Hematopoietic multipotent progenitor cell treated with erythropoietin and hydrocortisone succinate and interleukin-3 and kit ligand, for 17 days (in vitro differentiated cells): ENCODE results near the gene MSLN.
A peak's percentile ranks its signal among the peaks of the same experiment; 100 is the strongest.

Experiments used
- DNase-seq: peaks from one replicate; pipeline ENCODE4 v3.0.0-alpha.2; 2015; ENCODE audit warnings: low spot score

Gene MSLN

DNA sequence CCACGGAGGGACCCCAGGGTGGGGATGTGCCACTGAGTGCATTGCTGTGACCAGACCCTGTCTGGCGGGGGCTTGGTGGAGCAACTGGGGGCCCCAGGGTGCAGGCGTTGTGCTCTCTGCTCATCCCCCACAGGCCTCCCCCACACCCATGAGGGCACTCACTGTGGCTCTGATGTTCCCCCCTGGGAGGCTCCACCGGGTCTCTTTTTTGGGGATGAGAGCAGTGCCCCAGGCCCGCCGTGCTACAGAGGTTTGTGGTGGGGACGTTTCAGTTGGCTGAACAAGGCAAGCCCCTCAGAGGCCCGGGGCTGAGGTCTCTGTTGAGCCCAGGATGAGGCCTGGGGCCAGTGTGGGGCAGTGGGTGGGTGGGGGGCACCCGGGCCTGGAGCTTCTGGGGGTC is 36.8 kb upstream of the MSLN start:
- no peak for DNase-seq

DNA sequence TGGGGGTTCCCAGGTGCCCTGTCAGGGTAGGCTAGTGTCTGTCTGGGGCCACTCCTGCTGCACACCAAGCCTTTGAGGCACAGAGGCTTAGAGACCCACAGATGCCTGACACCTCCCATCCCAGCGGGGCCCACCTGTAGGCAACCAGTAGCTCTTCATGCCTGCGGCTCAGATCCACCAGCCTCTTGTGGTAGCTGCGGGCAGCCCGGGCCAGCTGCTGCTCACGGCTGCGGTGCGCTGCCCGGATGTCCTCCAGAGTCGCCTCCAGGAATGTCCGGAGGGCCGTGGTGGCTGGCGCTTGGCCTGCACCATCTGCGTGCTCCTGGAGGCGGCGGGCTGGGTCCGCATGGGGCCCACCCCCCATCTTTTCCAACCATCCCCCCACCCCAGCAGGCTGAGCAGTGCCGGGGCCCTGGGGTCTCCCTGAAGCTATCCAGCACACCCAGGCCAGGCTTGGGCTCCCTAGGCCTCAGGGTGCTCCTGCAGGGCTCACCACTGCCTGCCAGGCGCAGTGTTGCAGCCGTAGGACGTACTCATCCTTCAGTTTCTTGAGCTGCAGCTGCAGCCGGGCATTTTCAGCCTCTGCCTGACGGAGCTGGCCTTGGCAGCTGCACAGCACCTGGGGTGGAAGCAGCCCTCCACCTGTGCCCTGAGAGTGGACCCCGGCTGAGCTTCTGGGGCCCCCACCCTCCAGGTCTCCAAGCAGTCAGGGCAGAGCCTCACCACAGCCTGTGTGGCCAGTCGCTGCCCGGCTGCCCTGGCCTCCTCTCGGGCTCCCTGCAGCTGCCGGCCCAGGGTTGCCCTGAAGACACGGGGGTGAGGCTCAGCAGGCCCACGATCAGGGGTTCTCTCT is 36.1 kb upstream of the MSLN start:
- no peak for DNase-seq

DNA sequence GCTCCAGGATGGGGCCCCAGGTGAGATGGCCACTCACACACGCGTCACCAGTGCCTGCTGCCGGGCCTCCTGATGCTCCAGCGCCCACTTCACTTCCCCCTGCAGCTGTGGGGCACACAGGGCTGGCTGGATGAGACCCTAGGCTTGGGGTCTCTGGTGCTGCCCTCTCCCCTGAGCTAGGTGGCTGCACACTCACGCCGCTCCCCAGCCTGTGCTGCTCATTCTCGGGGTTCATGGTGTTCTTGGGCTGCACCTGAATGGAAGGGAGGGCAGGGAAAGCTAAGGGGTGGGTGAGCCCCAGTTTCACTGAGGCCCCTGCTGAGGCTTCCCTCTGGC is 35.5 kb upstream of the MSLN start:
- DNase-seq = no peak

DNA sequence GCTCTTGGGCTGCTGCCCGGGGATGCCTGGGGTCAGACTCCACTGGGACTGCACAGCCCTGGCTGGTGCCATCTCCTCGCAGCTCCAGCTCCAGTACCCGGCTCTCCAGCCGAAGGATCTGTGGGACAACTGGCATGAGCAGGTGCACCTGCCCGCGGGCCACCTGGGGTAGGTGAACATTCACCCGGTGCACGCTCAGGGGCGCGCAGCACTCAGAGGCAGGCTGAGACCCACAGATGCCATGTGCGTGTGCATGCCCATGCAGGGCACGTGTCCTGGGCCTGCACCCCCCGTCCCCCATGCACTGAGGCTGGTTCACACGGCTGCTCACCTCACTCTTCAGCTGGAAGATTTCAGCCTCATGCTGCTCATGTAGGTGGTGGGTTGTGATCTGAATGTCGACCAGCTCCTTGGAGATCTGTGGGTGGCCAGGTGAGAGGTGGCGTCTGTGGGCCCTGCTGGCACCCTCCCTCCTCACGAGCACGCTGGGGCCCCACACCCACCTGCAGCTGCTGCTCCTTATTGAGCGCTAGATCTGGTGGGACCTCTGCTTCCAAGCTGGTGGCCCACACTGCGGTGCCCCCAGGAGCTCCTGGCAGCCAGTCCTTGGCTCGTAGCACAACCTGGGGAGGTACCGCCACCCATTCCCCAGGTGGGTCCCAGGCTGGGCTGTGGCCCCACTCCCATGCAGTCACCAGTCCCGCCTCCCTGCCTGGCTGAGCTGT is 34.9 kb upstream of the MSLN start:
- DNase-seq = no peak

DNA sequence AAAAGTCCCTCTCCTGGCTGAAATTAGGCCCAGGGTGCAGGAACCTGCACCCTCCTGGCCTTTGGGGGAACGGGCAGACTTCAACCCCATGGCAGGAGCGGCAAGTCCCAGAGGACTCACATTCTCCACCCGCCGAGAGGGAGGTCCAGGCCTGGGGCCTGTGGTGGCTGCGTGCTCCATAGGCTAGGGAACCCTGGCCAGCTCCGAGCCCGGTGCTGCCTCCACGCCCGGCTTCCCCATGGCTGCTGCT is 34.4 kb upstream of the MSLN start:
- no peak for DNase-seq

DNA sequence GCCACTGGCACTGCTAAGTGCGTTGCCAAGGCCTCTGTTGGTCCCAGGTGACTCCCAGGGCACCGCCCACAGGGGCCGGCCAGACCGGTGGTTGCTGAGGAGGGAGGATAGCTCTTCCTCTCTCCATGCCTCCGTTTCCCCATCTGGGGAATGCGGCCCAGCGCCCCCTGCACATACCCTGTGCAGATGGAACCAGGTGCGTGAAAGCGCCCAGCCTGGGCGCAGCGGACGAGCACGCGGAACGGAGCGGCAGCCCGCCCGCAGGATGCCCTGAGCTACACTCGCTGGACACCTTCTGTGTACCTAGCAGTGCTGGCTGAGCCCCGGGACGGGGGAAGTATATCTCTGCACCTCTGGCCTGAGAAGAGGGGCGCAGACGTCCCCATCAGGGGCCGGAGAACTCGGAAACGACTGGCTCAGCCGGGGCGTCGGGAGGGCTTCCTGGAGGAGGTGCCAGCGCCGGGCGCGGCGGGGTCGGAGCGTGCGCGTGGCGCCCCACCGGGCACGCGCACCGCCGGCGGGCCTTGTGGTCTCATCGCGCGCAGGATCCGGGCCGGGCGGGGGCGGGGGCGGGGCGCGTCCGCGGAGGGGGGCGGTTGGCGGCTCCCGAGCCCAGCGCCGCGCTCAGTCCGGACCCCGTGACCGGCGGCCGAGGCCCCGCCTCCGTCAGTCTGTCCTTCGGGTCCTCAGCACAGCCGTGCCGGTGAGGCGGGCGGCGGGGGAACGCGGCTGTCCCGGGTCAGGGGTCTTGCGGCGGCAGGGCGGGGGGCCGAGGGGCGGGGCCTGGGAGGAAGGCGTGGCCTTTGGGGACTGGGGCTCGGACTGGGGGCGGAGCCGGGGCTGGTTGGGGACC is 33.9 kb upstream of the MSLN start, which contains the start of the genes CCDC78 and HAGHL:
Gene CCDC78, minus strand, starts transcription at position 6 of the 853 bp plus-strand sequence. CDS start 76 bp downstream, outside the sequence.
Gene HAGHL, plus strand, starts transcription at position 669 of the 853 bp plus-strand sequence. CDS start 404 bp downstream, outside the sequence.
- DNase-seq = peak; percentile 23

DNA sequence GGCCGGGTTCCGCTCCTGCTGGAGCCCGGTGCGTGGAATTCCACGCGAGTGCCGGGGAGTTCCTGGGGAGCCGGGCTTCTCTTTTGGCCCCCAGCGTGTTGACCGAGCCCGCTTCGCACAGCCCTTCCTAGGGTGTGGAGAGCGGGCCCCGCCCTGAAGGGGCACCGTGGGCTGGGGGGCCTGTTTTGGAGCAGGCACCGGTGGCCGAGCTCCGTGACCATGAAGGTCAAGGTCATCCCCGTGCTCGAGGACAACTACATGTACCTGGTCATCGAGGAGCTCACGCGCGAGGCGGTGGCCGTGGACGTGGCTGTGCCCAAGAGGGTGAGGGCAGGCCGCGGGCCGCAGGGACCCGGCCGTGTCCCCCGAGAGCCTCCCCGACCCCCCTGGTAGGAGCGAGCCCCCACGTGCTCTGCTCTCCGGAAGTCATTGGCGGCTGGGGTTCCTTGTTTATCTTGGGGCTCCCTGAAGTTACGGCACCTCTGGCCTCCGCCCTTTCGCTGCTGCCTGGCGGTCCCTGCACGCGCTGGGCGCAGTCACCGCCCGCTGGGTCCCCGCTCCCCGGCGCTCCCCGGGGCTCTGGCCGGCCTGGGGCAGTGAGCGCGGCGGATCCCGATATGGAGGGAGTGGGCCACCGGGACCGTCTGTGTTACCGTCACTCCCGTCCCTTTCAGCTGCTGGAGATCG is 33.1 kb upstream of the MSLN start:
- no peak for DNase-seq

DNA sequence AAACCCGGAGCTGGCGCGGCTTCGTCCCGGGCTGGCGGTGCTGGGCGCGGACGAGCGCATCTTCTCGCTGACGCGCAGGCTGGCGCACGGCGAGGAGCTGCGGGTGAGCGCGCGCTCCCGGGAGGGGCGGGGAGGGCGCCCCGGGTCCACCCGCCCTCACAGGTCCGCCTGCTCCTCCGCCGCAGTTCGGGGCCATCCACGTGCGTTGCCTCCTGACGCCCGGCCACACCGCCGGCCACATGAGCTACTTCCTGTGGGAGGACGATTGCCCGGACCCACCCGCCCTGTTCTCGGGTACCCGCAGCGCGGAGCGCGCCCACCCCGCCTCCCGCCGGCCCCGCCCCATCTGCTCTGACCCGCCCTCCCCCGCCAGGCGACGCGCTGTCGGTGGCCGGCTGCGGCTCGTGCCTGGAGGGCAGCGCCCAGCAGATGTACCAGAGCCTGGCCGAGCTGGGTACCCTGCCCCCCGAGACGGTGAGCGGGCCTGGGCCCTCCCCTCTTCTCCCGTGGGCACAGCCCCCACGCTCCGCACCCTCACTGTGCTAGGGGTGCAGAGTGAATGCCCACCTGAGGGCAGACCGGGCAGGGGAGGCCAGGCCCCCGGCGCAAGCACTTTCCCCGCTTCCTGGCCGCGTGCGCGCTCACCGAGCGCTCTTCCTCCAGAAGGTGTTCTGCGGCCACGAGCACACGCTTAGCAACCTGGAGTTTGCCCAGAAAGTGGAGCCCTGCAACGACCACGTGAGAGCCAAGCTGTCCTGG is 32.2 kb upstream of the MSLN start:
- DNase-seq = no peak

DNA sequence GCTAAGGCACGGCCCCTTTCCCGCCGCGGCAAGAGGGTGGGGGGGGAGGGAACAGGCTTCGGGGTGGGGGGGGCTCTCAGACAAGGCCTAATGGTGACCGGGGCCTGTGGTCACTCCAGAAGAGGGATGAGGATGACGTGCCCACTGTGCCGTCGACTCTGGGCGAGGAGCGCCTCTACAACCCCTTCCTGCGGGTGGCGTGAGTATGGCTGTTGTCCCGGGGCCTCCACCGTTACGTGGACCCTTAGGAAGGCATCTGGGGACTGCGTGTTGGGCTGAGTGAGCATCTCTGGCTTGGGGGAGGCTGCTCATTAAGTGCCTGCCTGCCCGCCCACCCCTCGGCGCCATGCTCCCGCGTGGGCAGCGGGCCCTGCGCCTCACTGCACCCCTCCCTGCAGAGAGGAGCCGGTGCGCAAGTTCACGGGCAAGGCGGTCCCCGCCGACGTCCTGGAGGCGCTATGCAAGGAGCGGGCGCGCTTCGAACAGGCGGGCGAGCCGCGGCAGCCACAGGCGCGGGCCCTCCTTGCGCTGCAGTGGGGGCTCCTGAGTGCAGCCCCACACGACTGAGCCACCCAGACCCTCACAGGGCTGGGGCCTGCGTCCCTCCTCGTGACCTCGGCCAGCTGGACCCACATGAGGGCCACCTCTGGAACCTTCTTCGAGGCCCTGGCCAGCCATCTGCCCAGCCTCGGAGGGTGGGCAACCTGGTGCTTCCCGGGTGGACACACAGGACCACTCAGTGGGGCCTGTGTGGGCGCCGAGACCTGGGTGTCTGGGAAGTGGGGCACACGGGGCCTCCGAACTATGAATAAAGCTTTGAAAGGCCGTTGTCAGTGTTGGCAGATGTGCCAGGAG is 31.4 kb upstream of the MSLN start:
- no peak for DNase-seq

DNA sequence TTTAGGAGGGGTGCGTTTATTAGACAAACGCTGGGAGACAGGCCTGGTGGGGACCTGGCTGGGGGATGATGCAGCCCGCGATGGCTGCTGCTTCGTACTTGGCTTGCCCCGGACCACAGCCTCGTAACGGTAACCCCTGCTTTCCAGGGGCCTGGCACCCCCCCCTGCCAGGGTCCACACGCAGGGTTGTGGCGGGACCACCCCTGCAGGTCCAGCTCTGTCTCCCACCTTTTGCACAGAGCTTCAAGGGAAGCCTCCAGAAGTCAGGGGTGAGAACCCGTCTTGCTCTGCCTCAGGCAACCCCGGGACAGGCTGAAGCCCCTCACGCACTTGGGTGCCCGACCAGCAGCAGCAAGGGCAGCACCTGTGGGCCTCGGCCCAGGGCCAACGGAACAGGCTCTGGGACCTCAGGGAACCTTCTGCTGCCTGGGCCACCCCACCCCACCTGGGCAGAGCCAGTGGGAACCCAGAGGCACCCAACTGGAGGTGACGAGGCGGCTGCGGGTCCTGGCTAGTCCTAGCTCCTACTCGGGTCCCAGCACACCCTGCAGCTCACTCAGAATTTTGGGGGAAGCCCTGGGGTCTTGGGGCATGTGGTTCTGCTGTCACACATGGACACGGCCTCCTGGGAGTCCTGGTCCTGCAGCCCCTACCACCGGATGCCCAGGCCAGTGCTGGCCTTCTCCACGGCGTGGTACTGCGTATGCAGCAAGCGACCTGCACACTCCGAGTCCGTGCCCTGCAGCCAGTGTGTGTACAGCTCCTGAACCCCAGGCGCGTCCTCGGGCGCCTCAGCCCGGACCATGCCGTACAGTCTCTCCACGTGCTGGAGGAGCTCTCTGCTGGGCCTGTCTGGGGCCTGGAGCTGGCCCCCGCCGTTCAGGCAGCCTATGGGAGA is 30.5 kb upstream of the MSLN start:
- DNase-seq = no peak

DNA sequence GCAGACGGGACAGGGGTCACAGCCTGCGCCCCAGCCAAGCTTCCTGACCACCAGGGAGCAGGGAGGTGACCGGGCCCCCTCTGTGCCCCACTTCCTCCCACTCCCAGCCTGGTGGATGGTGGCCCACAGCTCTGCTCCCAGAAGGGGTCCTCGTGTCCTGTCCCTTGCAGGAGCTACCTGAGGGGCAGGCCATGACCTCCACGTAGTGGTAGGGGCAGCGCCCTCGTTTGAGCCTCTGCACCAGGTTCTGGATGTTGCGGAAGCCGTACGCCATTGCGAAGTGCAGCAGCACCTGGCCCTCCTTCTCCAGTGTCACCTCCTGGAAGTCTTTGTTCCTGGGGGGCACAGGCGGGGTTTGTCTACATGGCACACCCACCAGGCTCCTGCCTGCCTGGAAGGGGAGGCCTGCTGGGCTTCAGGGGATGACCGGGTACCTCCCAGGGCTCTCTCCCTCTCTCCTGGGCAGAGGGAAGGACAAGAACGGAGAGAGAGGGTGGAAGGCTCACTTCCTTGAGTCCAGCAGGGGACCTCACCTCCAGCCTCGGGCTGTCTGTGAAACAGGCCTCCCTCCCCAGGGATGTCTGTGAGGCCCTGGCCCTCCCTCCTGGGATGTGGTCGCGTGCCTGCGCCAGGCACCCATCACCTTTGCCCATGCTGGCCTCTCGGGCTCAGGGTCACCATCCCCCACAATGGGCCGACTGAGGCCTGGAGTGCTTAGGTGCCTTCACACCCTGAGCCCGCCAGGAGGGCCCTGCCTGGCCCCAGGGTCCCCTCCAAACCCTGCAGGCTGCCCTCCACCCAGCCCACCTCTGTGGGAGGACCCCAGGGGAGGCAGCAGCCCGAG is 29.6 kb upstream of the MSLN start:
- DNase-seq = no peak

DNA sequence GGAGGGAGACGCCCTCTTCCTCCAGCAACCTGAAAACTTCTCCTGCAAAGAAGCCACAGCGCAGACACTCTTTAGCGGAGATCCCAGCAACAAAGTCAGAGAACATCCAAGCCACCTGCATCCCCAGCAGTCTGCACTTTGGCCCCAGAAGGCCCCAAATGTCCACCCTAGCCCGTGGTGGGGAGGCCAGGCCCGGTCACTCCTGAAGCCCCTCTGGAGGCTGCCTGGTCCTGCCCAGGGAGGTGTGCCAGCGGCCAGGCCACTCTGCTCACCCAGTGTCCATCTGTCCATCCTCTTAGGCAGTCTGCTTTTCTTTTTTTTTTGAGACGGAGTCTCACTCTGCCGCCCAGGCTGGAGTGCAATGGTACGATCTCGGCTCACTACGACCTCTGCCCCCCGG is 28.2 kb upstream of the MSLN start:
- no peak for DNase-seq

DNA sequence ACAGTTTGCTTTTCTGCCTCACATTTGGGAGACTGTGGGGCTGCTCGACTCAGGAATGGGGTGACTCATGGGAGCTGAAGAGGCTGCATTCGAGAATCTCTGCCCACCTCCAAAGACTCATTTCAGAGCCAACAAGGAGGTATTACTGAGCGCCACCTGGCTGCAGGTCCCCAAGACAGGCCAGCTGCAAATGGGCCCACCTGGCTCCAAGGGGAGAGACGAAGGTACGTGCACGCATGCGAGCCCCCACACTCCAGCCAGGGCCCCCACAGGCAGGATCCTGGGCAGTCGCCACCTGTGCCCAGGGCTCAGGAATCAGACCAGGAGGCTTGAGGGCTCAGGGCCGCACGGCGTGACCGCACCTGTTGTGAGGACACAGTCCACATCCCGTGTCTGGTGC is 27.6 kb upstream of the MSLN start:
- DNase-seq = no peak

DNA sequence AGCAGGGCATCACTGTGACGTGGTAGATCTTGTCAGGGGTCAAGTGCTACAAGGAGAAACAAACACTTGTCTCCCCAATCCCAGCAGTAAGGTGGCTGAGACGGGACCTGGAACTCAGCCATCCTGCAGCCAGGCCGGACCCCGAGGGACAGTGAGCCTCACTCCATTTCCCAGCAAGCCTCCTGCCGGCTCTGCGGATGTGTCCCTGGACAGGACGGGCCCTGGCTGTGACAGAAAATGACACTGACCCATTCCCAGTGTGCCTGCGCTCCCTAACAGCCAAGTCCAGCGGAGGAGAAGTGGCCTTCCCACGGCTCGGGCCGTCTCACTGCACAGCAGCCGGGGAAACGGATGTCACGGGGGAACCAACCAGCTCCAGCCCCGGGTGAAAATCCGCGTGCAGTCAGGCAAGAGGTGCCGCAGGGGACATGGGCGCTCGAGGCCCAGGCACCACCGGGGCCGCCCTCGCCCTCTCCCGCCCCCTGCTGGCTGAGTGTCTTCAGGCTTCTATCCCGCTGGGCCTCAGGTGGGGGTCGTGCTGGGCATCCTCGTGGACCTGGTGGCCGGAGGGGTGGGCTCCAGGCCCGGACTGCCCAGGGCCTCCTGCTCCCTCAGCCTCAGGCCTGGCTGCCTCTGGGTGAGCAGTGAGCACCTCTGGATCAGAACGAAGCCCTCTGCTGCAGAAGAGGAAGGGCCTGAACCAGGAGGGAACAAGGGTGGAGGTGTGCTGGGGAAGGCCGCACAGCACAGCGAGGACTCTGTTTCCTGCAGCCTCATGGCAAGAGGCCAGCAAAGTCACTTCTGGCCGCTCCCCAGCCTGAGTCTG is 26.9 kb upstream of the MSLN start:
- DNase-seq = no peak

DNA sequence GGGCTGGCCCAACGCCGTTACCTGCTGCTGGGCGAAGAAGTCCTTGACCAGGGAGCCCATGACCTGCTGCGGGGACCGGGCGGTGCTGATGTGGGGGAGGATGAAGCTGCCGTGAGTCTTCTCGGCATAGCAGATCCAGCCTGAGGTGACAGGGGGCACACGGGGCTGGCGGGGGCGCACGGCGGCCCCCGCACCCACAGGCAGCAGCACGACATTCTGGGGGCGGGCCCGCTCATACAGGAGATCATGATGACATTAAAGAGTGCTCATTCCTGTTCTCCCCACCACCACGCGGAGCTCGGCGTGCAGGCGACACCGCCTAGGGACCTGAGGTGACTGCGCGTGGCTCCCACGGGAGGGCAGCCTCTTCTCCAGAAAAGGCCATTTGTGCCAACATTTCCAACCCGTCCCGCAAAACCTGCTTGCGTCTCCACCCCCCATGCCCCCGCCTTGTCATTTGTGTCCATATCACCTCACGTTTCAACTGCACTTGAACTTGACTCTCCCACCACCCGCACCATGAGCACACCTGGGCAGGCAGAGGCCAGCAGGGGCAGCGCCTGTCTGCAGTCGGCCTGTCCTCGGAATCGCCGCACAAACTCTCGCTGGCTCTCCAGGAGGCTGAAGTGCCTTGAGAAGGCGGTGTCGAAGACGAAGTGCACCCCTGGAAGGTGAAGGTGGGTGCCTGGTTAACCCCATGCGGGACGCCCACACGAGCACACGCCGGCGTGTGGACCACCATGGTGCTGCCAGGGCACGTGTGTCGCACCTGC is 26.1 kb upstream of the MSLN start:
- DNase-seq = no peak

DNA sequence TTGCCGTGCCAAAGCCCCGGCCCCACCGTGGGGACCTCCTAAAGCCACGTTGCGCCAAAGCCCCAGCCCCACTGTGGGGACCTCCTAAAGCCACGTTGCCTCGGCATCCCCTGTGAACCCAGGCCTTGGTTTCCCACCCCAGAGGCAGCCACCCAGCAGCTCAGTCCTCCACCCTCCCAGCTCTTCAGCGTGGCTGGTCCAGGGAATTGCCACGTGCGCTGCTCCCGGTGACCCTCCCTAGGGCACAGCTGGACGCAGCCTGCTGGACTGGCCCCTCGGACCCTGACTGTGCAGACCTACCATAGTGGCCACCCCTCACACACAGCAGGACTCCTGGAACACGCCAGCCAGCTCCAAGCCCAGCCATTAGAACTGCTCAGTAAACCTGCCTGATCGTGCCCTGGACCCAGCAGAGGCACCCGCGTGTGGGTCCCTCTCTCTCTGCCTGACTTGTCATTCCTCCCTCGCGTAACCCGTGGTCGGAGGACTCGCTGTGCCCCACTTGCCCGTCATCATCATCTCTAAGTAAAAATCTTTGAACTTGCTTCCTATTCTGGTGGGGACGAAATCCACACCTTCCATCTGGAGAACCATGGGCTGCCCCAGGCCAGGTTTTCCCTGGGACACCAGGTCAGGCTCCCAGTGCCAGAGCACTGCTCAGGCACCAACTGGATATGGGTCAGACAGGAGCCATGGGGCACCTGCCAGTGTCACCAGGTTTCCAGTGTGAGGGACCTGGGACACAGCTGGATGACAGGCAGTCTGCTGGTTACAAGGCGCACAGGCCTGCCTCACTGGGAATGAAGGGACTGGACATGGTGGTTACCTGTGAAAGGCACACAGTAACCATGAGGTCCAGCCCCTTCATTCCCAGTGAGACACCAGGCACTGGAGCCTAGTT is 25.3 kb upstream of the MSLN start:
- no peak for DNase-seq
